Karpas-422 (cell line): Measurements from ENCODE around the gene DNAJB1. TPM values are rescaled to one million over a fixed set of nuclear protein-coding genes. Genes with fewer than 3 reads are reported as not detected.

Experiments
- DNase-seq: peaks from one replicate; pipeline ENCODE4 v3.0.0-alpha.2; 2015
- H2AFZ ChIP-seq: fragments of 200-600 bp; sonication (generic); 2 replicates; pipeline ENCODE4 v1.6.1; 2014; ENCODE audit warnings: antibody characterized with exemption, low read length, mixed read lengths
- H3K27ac ChIP-seq: fragments of 200-600 bp; sonication (generic); 2 replicates; pipeline ENCODE4 v1.5.1; 2014; ENCODE audit warnings: mild to moderate bottlenecking, low read length, moderate library complexity
- H3K27me3 ChIP-seq: fragments of 200-600 bp; sonication (generic); 2 replicates; pipeline ENCODE4 v1.6.1; 2014; ENCODE audit warnings: low read length, mixed read lengths
- H3K36me3 ChIP-seq: fragments of 200-600 bp; sonication (generic); 2 replicates; pipeline ENCODE4 v1.6.1; 2014; ENCODE audit warnings: low read length, mixed read lengths; ENCODE audit not compliant: insufficient read depth
- H3K4me1 ChIP-seq: fragments of 200-600 bp; sonication (generic); 2 replicates; pipeline ENCODE4 v1.6.1; 2014; ENCODE audit warnings: mild to moderate bottlenecking, low read length, mixed read lengths
- H3K4me2 ChIP-seq: fragments of 200-600 bp; sonication (generic); 2 replicates; pipeline ENCODE4 v1.6.1; 2014; ENCODE audit warnings: low read length, low read depth, mild to moderate bottlenecking; ENCODE audit not compliant: poor library complexity, severe bottlenecking
- H3K4me3 ChIP-seq: fragments of 200-600 bp; sonication (generic); 2 replicates; pipeline ENCODE4 v1.5.1; 2014; ENCODE audit warnings: mild to moderate bottlenecking, antibody characterized with exemption, low read length, mixed read lengths
- H3K79me2 ChIP-seq: fragments of 200-600 bp; sonication (generic); 2 replicates; pipeline ENCODE4 v1.6.1; 2014; ENCODE audit warnings: mild to moderate bottlenecking, low read length, mixed read lengths
- H3K9ac ChIP-seq: fragments of 200-600 bp; sonication (generic); 2 replicates; pipeline ENCODE4 v1.6.0; 2014; ENCODE audit warnings: low read length
- H3K9me2 ChIP-seq: fragments of 200-600 bp; sonication (generic), shearing (Covaris generic); replicated peaks from 2 replicates; pipeline ENCODE4 v1.6.0; 2014; ENCODE audit warnings: mild to moderate bottlenecking, low read length, moderate library complexity; ENCODE audit not compliant: insufficient read depth
- H3K9me3 ChIP-seq: fragments of 300-700, 200-600 bp; sonication (generic); 2 replicates; pipeline ENCODE4 v1.6.1; 2014; ENCODE audit warnings: low read length, mixed read lengths
- H4K20me1 ChIP-seq: fragments of 200-600 bp; sonication (generic); 2 replicates; pipeline ENCODE4 v1.6.1; 2014; ENCODE audit warnings: mild to moderate bottlenecking, antibody characterized with exemption, low read length, low read depth; ENCODE audit not compliant: insufficient read depth
- total RNA-seq: library from RNA; depleted of rRNA; stranded (reverse); fragments of >200 nt; shearing (Covaris generic); gene quantifications from 2 replicates; pipeline ENCODE4 v1.2.3, GENCODE V29; 2014; ENCODE audit warnings: low replicate concordance

DNAJB1 gene
- total RNA-seq, 1 experiment from 2014 or later: 39.7 TPM

DNA sequence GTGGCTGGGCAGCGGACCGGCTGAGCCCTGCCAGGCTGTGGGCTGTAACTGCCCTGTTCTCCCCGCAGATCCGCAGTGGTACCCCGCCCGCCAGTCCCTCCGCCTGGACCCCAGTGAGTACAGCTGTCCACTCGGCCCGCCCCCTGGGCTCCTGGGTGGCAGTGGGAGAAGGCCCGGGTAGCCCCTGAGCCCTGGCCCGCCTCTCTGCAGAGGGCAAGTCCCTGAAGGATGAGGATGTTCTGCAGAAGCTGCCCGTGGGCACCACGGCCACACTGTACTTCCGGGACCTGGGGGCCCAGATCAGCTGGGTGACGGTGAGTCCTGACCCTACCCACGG lies 45.4 kb upstream of the DNAJB1 start:
- Histone ChIP-seq H4K20me1 (peaks cover 8% of the 10 kb centered on the region; the same call in 1 of the 2 replicates), H3K27me3 (no peaks in the 10 kb centered on the region), H3K4me3 (no peak overlapping the region), H3K9ac (no peak overlapping the region), H3K36me3 (no peaks in the 10 kb centered on the region), H3K9me2 (no peaks in the 10 kb centered on the region), H3K27ac (no peak overlapping the region), H3K9me3 (no peaks in the 10 kb centered on the region), H2AFZ (no peak overlapping the region), H3K4me1 (peaks cover 24% of the 10 kb centered on the region), H3K4me2 (no peak overlapping the region), H3K79me2 (peaks cover 41% of the 10 kb centered on the region)
- DNase-seq: no peak

DNA sequence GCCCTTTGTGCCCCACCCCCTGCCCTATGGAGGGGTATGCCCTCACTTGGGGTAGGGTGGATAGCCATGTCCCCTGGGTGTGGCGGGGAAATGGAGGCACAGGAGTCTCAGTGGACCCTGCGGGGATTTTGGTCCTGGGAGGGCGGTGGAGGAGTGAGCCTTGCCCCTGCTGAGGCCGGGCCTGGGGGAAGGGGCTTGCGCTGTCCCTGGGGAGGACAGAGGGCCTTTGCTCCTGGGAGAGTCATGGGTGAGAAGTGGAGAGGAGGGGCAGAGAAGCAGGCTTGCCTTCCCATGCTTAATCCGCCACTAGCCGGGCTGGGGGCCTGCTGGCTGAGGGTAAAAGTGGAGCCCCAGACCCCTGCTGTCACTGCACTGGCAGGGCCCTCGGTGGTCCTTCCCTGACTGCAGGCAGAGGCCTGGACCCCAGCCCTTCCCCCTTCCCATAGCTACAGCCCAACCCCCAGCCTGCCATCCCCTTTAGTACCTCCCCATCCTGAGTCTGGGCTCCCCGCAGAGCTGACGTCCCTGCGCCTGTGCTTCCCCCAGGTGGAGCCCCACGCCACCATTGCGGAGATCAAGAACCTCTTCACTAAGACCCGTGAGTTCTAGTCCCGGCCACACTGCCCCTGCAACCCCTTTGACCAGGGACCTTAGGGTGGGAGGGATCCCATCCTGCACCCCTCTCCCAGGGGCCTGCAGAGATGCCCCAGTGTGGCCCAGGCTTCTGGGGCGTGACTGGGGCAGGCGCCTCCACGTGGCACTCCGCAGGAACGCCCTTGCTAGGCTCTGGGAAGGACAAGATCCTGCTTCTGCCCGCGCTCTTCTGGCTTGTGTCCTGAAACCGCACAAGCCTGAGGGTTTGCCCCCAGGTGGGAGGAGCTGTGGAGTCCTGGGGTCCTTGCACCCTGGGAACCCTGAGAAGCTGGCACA lies 44.7 kb upstream of the DNAJB1 start:
- Histone ChIP-seq H3K9ac (no peak overlapping the region), H4K20me1 (peaks cover 8% of the 10 kb centered on the region; the same call in 1 of the 2 replicates), H3K27ac (no peak overlapping the region), H3K9me3 (no peaks in the 10 kb centered on the region), H3K9me2 (no peaks in the 10 kb centered on the region), H3K27me3 (no peaks in the 10 kb centered on the region), H3K79me2 (peaks cover 45% of the 10 kb centered on the region), H3K4me2 (no peak overlapping the region), H3K36me3 (no peaks in the 10 kb centered on the region), H2AFZ (no peak overlapping the region), H3K4me1 (peaks cover 30% of the 10 kb centered on the region), H3K4me3 (no peak overlapping the region)
- DNase-seq: no peak

DNA sequence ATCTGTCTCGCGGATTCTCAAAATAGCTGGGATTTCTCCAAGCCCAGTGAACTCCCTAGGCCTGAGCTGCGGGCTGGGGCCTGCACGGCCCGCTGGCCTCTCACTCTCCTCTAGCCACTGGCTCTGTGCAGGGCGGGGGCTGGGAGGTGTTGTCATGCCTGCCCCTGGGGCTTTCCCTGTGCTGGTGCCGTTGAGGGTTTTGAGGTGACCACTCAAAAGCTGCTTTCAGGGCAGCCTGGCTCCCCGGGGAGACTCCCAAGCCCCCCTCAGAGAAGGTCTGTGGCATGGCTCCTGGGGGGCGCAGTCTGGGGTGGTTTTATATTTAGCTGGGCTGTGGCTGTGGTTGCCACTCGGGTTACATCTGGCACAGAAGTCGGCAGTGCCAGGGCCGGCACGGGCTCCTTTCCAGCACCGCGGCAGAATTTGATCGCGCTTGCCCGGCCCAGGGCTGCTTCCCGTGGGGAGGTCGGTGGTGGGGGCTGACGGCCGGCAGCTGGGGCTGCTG lies 43.7 kb upstream of the DNAJB1 start:
- Histone ChIP-seq H3K79me2 (peaks cover 47% of the 10 kb centered on the region), H3K4me1 (peaks cover 31% of the 10 kb centered on the region), H3K4me2 (no peak overlapping the region), H2AFZ (no peak overlapping the region), H3K36me3 (no peaks in the 10 kb centered on the region), H3K27me3 (no peaks in the 10 kb centered on the region), H4K20me1 (peaks cover 8% of the 10 kb centered on the region; the same call in 1 of the 2 replicates), H3K4me3 (no peak overlapping the region), H3K9me2 (no peaks in the 10 kb centered on the region), H3K9ac (no peak overlapping the region), H3K9me3 (no peaks in the 10 kb centered on the region), H3K27ac (no peak overlapping the region)
- DNase-seq: no peak

DNA sequence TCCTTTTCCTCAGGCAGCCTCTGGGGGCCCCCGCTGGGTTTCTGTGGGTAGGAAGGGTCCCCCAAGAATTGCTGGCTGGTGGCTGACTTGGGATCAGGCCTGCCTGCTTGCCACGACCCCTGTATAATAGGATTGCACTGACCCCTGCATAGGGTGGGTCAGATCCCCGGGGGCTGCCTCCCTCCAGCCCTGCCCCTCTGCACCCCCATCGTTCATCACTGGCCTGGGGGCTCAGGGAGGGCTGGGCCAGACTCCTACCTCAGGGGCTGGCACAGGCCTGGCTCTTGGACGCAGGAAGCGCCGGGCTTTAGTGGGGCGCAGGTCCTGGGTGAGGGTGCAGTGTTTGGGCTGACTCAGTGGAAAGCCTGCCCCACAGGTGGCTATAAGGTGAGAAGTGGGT lies 43.1 kb upstream of the DNAJB1 start:
- no peaks in the 10 kb centered on the region for H3K36me3 ChIP-seq
- H3K4me2 ChIP-seq: no peak overlapping the region
- H3K9ac ChIP-seq: no peak overlapping the region
- H4K20me1 ChIP-seq: peaks cover 8% of the 10 kb centered on the region; the same call in 1 of the 2 replicates
- H3K4me1 ChIP-seq: peaks cover 37% of the 10 kb centered on the region
- no peaks in the 10 kb centered on the region for H3K9me2 ChIP-seq
- H3K9me3 ChIP-seq: no peaks in the 10 kb centered on the region
- H3K27ac ChIP-seq: no peak overlapping the region
- peaks cover 49% of the 10 kb centered on the region for H3K79me2 ChIP-seq
- no peak overlapping the region for H2AFZ ChIP-seq
- no peaks in the 10 kb centered on the region for H3K27me3 ChIP-seq
- no peak overlapping the region for H3K4me3 ChIP-seq
- DNase-seq: no peak

DNA sequence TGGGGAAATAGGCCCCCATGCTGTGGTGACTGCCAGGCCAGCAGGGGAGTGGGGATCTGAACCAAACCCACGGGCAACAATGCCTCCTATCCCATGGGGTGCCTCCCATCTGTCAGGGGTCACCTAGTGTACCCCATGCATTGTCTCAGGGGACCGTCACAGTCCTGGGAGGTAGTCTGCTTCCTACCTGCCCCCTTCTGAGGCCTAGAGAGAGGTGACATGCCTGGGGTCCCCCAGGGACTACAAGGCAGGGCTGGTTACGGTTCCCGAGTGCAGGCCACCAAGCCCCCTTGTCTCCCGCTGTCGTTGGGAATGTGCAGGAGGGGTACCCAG lies 42.5 kb upstream of the DNAJB1 start:
- Histone ChIP-seq H2AFZ (no peak overlapping the region), H3K4me2 (no peak overlapping the region), H3K36me3 (no peaks in the 10 kb centered on the region), H3K79me2 (peaks cover 49% of the 10 kb centered on the region), H4K20me1 (peaks cover 8% of the 10 kb centered on the region; the same call in 1 of the 2 replicates), H3K4me3 (no peak overlapping the region), H3K9me2 (no peaks in the 10 kb centered on the region), H3K9me3 (no peaks in the 10 kb centered on the region), H3K9ac (peak overlapping the region; percentile 56; the same call in 1 of the 2 replicates), H3K27me3 (no peaks in the 10 kb centered on the region), H3K27ac (no peak overlapping the region), H3K4me1 (peaks cover 37% of the 10 kb centered on the region)
- DNase-seq: no peak

DNA sequence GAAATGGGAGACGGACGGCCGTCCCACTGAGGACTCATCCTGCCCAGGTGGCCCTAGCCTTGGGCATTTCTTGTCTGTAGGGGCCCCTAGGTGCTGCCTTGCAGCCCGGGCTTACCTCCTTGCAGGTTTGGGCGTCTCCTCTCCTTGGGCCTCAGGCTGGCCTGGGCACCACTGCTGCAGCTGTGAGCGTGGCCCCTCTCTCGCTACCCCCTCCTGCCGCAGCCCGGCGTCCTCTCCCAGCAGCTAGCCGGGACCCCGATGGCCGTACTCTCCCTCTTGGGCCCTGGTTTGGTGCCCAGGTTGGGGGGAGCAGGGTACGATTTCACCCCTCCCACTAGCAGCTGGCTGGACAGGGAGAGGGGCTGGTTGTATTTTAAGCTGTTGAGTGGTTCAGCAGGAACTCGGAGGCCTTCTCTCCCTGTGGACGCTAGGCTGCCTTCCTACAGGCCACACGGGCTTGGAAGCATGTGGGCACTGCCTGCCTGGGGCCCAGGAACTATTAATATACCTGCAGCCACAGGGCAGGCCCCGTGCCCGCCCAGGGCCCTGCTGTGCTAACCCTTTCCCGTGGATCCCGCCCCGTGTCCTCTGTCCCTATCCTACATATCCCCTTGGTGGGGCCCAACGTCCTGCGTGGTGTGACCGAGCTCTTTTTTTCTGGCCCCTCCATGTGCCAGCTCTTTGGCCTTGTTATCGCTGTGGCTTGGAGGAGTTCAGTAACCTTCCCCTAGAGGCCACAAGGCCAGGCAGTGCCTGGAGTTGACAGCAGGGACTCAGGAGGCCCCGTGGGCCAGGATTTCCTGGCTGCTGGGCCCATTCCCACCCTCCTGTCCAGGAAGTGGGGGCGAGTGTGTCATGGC lies 41.9 kb upstream of the DNAJB1 start:
- H3K4me3 ChIP-seq: no peak overlapping the region

DNA sequence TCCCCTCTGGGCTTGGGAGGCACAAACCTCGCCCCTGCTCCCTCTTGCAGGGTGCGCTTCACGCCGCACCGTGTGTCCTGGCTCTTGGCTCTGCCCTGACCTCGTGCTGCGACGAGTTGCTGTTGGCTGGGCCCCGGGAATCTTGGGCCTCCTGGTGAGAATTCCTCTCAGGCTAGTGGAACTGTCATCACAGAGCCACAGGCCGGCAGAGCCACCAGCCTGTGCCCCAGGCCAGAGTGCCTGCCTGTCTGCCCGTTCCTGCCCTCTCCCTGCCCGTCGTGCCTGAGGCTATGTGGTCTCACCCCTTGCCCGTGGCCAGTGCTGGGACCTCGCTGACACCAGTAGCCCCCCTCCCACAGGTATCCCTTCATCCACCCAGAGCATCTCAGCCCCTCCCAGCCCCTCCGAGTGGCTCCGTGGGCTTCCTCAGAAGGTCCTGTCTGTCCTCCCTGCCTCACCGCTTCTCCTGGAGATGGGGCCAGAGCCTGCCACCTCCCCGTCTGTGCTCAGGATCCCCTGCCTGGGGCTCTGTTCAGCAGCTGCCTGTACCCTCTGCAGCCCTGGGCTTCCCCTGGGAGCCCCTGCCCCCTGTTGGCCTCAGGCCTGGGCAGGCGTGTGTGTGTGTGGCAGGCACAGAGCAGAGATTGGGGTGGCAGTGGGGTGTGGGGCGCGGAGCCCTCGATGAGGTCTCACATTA lies 40.3 kb upstream of the DNAJB1 start:
- H3K79me2 ChIP-seq: peaks cover 52% of the 10 kb centered on the region
- H3K36me3 ChIP-seq: no peaks in the 10 kb centered on the region
- no peak overlapping the region for H2AFZ ChIP-seq
- no peaks in the 10 kb centered on the region for H3K9me3 ChIP-seq
- peaks cover 37% of the 10 kb centered on the region for H3K4me1 ChIP-seq
- H3K4me2 ChIP-seq: peak overlapping the region; percentile 83
- H3K9ac ChIP-seq: peak overlapping the region; percentile 56
- peak overlapping the region; percentile 84 for H3K27ac ChIP-seq
- H3K9me2 ChIP-seq: no peaks in the 10 kb centered on the region
- no peaks in the 10 kb centered on the region for H3K27me3 ChIP-seq
- DNase-seq: peak; percentile 65
- H3K4me3 ChIP-seq: peak overlapping the region; percentile 59
- 0 out of 2 replicates have a peak, but pooled peaks cover 3% of the 10 kb centered on the region for H4K20me1 ChIP-seq

More for the DNA sequence above, 41.9 kb upstream of the DNAJB1 start:
- Histone ChIP-seq H2AFZ (no peak overlapping the region), H3K9ac (peak overlapping the region; percentile 56; the same call in 1 of the 2 replicates), H4K20me1 (peaks cover 8% of the 10 kb centered on the region; the same call in 1 of the 2 replicates), H3K27ac (peak overlapping the region; percentile 84), H3K79me2 (peaks cover 49% of the 10 kb centered on the region), H3K9me2 (no peaks in the 10 kb centered on the region), H3K4me1 (peaks cover 37% of the 10 kb centered on the region), H3K4me2 (peak overlapping the region; percentile 83), H3K36me3 (no peaks in the 10 kb centered on the region), H3K9me3 (no peaks in the 10 kb centered on the region), H3K27me3 (no peaks in the 10 kb centered on the region)
- no peak for DNase-seq
